Lower leg skin (tissue), 3 donors: ENCODE results near the gene NDRG3.

Experiments
- POLR2A ChIP-seq, 2 donors: fragments of 450-650 bp; IDR thresholded peaks; one replicate each; pipeline ENCODE4 v1.6.1; 2016 to 2017; ENCODE audit warnings: antibody characterized with exemption in 2 of 2, mild to moderate bottlenecking in 1 of 2, moderate library complexity in 1 of 2
- TF ChIP-seq, protein P1 (sequence below), 3 donors: fragments of 450-650 bp; IDR thresholded peaks; one replicate each; pipeline ENCODE4 v1.5.1; 2016; ENCODE audit warnings: antibody characterized with exemption in 3 of 3, mild to moderate bottlenecking in 3 of 3, moderate library complexity in 2 of 3

DNA sequence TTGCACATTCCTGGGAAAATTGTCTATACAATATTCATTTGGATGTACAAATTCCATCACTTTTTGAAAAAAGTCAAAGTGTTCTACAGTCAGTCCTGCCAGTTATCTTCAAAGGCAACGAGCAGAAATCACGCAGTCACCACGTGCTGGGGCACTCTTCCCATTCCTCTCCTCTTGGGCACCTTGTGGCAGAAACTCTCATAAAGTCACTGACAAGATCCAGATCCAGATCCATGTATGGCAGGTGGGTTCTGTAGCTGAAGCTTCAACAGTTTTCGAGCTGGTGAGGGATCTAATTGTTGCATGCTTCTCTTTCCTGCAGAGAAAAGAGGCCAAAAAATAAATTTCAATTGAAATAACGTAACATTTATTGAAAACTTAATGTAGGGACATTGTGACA, 6.7 kb upstream of the NDRG3 start:
- no peak for TF ChIP-seq POLR2A (IDR thresholded peaks at IDR 0.05)
- TF ChIP-seq, protein P1, sequence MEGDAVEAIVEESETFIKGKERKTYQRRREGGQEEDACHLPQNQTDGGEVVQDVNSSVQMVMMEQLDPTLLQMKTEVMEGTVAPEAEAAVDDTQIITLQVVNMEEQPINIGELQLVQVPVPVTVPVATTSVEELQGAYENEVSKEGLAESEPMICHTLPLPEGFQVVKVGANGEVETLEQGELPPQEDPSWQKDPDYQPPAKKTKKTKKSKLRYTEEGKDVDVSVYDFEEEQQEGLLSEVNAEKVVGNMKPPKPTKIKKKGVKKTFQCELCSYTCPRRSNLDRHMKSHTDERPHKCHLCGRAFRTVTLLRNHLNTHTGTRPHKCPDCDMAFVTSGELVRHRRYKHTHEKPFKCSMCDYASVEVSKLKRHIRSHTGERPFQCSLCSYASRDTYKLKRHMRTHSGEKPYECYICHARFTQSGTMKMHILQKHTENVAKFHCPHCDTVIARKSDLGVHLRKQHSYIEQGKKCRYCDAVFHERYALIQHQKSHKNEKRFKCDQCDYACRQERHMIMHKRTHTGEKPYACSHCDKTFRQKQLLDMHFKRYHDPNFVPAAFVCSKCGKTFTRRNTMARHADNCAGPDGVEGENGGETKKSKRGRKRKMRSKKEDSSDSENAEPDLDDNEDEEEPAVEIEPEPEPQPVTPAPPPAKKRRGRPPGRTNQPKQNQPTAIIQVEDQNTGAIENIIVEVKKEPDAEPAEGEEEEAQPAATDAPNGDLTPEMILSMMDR (IDR thresholded peaks at IDR 0.05): no peak
